Measurements from ENCODE around the gene ACVR2B.
"Not testable (repeated sequence)": the region's sequence is repeated elsewhere in the genome, so short reads cannot be mapped to it uniquely, and the experiment has no call there.

The ACVR2B gene

DNA sequence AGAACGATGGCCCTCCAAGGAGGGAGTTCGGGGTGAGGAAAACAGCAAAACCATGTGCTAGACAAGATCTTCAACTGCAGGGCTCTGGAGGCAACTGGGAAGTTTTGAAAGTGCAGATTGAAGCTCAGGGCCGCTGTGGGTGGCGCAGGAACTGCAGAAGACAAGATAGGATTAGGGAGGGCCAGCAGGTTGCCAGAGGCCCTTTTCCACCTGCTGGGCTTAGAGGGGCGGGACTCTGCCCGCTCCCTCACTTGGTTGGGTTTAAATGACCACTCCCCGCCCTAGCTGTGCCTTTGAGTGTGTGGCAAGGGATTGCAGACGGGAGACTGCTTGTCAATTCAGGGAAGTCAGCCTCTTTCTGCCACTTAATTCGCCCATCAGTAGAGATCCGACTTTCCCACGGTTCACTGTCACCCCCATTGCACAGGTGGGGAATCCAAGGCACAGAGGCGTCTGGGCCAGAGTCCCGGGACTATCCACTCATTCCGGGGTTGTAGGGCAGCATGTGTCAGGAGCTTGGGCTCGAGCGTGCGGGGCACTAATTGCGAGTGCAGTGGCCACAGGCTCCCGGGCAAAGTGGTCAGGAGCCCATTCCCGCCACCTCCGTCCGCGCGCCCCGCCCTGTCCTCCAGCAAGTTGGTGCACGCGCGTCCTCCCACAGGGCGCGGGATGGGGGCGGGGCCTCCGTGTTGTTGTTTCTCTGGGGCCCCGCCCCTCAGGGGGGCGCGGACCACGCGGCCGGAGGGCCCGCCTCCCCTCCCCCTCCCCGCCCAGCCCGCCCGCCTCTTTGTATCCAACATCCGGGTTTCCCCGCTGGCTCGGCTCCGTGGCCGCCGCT, at the start of gene ACVR2B:
TSS of gene ACVR2B (plus strand) at position 816 of the 838 bp plus-strand sequence. CDS start 433 bp downstream, outside the sequence.
- DNase-seq (ENCODE audit: low spot score): peak; percentile 95

DNA sequence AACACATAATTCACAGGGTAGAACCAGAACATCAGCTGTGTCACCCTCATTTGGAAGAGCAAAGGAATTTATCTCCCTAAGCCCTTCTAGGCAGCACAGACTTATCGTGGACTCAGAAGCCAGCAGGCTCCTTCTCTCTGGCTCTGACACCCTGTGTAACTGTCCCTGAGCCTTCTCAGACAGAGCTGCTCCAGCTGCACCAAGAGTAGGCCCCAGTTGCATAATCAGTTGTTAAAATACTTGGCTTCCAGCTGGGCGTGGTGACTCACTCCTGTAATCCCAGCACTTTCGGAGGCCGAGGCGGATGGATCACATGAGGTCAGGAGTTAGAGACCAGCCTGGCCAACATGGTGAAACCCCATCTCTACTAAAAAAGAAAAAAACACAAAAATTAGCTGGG, 49.4 kb upstream of the ACVR2B start:
- peak; percentile 89 for DNase-seq (ENCODE audit: low spot score)

DNA sequence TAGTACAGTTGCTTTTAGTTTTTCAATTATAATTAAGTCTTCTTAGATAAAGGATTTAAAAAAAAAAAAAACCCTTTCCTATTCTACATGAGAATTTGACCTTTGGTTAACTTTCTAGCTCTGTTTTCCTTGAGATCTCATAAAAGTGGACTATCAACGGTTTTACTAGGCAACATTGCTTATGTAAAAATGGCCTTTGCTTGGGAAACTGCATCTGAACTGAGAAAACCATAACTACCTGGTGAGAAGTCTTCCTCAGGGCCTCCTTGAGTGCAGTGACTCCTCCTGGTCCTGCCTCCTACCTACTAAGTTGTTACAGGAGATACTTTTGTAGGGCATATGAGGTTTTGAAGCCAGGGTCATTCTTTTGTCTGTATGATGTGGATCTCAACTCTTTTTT, 42.1 kb upstream of the ACVR2B start:
- DNase-seq (ENCODE audit: low spot score): no peak

DNA sequence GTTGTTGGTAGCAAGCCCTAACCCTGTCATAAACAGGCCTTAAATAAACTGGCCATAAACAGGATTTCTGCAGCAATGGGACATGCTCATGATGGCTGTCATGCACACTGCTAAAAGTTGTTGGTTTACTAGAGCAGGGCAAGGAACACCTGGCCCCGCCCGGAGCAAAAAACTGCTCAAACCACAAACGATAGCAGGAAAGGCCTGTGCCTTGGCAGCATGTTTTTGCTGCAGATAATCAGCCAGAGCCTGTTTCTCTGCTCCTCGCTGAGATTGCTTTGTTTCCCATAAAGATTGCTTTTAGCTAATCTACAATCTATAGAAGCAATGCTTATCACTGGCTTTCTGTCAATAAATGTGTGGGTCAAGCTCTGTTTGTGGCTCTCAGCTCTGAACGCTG, 32.9 kb upstream of the ACVR2B start:
- DNase-seq (ENCODE audit: low spot score): not testable (repeated sequence)

DNA sequence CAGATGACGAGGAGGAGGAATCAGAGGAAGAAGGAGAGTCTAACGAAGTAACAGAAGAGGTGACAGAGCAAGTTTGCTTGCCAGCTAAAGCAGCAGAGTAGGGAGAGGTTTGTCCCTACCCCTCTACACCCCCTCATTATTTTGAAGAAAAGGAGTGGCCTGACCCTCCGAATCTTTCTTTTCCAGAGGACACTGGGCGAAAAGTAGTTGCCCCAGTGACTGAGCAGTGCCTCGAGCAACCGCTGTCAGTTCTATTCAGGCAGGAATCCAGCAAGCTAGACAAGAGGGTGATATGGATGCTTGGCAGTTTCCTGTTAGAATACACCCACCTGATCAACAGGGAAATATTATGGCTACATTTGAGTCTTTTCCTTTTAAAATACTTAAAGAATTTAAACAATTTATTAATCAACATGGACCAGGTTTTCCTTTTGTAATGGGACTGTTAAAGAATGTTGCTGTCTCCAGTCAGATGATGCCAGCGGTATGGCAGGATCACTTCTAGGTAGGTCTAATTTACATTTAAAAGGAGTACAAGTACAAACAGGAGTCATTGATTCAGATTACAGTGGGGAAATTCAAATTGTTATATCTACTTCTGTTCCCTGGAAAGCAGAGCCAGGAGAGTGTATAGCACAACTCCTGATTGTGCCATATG, 31.9 kb upstream of the ACVR2B start:
- DNase-seq (ENCODE audit: low spot score): no peak

- DNase-seq (ENCODE audit: low spot score): not testable (repeated sequence)
Observed at GRCh38 chr3:38426798-38427426, 26.8 kb upstream of the ACVR2B start.

DNA sequence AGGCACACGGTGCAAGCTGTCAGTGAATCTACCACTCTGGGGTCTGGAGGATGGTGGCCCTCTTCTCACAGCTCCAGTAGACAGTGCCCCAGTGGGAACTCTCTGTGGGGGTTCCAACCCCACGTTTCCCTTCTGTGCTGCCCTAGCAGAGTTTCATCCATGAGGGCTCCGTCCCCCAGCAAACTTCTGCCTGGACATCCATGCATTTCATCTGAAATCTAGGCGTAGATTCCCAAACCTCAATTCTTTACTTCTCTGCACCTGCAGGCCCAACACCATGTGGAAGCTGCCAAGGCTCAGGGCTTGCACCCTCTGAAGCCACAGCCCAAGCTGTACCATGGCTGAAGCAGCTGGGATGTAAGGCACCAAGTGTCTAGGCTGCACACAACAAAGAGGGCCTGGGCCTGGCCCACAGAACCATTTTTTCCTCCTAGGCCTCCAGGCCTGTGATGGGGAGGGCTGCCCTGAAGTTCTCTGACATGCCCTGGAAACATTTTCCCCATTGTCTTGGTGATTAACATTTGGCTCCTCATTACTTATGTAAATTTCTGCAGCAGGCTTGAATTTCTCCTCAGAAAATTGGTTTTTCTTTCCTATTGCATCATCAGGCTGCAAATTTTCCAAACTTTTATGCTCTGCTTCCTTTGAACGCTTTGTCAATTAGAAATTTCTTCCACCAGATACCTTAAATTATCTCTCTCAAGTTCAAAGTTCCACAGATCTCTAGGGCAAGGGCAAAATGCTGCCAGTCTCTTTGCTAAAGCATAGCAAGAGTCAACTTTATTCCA, 20.6 kb upstream of the ACVR2B start:
- not testable (repeated sequence) for DNase-seq (ENCODE audit: low spot score)

GRCh38 chr3:38433661-38434060, 20.0 kb upstream of the ACVR2B start:
- DNase-seq (ENCODE audit: low spot score): not testable (repeated sequence)

GRCh38 chr3:38438436-38439069, 15.1 kb upstream of the ACVR2B start:
- not testable (repeated sequence) for DNase-seq (ENCODE audit: low spot score)

- DNase-seq (ENCODE audit: low spot score): not testable (repeated sequence)
Observed at GRCh38 chr3:38443205-38443604, 10.5 kb upstream of the ACVR2B start.

DNA sequence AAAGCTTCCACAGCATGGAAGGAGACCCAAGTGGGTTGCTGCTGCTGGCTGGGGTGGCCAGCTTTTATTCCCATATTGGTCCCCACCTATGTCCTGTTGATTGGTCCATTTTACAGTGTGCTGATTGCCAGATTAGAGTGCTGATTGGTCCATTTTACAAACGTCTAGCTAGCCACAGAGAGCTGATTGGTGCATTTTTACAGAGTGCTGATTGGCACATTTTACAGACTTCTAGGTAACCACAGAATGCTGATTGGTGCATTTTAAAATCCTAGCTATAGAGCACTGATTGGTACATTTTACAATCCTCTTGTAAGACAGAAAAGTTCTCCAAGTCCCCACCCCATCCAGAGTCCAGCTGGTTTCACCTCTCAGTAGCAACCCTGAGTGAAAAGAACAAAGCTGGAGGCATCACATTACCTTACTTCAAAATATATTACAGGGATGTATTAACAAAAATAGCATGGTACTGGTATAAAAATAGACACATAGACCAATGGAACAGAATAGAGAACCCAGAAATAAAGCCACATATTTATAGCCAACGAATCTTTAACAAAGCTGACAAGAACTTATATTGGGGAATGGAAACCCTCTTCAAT, 7.5 kb upstream of the ACVR2B start:
- DNase-seq (ENCODE audit: low spot score): no peak

- DNase-seq (ENCODE audit: low spot score): no peak
Observed at GRCh38 chr3:38446812-38447211, 6.9 kb upstream of the ACVR2B start.

DNA sequence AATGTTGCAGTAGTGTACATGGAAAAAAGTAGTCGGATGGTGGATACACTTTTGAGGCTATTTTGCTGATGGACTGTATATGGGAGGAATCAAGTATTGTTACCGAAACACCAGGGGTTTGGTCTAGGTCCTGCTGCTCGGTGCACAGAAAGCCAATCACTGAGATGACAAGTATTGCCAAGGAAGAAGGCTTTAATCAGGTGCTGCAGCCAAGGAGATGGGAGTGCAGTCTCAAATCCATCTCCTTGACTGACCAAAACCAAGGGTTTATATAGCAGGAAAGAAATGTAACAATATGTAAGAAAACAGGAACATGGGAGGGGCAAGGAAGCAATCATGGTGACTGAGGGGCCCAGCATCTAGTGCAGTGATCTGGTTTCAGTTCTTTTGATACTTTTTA, 2.8 kb upstream of the ACVR2B start:
- no peak for DNase-seq (ENCODE audit: low spot score)

DNA sequence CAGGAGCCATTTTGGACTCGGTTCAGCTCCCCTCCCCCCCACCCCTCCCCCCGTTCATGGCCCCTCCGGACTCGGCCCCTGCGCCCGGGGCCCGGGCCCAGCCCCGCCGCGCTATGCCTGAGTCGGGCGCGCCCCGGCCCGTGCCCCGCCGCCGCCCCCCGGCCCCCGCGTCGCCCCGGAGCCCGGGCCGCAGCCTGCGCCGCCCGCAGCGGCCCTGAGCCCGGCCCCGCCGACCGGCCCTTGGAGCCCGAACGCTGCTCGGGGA, 155 bp downstream of the ACVR2B start:
- no peak for DNase-seq (ENCODE audit: low spot score)

DNA sequence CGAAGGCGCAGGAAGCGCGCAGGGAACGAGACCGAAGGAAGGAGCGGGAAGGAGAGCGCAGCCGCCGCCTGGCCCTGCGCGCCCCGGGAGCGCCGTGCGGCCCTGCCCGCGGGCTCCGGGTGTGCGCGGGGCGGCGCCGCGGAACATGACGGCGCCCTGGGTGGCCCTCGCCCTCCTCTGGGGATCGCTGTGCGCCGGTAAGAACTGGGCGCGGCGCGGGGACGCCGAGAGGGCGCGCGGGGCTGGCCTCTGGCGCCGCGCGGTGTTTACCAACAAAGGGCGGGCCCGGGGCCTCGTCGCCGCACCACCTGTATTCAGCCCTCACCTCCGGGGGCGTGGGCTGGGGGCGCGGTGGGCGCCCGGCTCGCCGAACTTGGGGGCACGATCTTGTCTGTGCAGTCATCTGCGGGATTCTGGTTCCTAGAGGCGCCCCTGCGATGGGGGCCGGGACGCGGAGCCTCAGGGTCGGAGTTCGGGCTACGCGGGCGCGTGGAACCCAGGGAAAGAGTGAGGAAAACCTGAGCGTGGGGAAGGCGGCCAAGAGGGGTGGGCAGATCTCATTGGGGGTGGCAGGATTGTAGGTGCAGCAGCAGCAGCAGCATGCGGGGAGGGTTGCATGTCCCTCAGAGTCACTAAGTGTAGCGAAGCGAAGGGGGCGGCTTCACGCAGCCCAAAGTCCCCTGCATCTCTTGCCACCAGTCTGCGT, 641 bp downstream of the ACVR2B start:
- peak; percentile 68 for DNase-seq (ENCODE audit: low spot score)

DNA sequence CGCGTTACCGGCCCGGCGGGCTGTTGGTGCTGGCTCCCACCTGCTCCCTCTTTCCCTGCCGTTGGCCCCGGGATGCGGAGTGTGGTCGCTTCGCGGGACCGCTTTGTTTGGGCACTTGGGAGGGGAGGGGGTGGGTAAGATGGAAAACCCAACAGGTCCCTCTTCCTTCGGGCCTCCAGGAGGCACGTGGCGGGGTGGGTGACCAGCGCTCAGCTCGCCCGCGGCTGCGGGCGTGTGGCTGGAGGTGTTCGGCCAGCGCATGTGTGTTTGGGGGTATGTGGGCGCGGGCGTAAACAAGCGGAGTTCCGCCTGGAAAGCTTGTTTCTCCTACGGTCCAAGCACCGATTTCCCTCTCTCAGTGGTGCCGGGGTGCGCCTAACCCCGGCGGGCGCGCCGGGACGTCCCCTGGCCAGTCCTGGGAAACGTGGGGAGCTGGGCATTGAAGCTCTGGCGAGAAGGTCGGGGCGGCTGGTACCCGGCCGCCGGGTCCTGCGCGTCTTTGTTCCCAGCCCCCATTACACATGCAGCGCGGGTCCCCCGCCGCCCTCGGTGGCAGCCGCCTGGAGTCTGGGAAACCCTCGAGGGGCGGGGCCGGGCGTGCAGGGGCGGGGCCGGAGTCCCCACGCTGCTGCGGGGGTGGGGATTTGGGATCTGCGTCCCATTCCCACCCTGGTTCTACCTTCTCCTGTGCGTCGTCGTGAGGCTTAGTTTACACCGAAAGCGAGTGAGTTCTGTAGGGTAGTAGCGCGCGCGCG, 1.4 kb downstream of the ACVR2B start:
- DNase-seq (ENCODE audit: low spot score): peak; percentile 79

- DNase-seq (ENCODE audit: low spot score): peak; percentile 22
Observed at GRCh38 chr3:38455639-38456430, 2.1 kb downstream of the ACVR2B start.

GRCh38 chr3:38457111-38458003, 3.7 kb downstream of the ACVR2B start:
- peak; percentile 14 for DNase-seq (ENCODE audit: low spot score)
